Esophagus muscularis mucosa (tissue), 4 donors: Measurements from ENCODE around the gene LTN1.

Experiments
- CTCF ChIP-seq, 3 experiments: fragments of 200-600 bp in 2 of 3; fragments of 450-650 bp in 1 of 3; sonication (generic) in 2 of 3; IDR thresholded peaks; one replicate each; pipeline ENCODE4 v1.5.1; 2017 to 2019; ENCODE audit warnings: antibody characterized with exemption in 3 of 3, mild to moderate bottlenecking in 2 of 3, moderate library complexity in 1 of 3
- EP300 ChIP-seq: sonication (generic); formaldehyde crosslinking; IDR thresholded peaks from one replicate; pipeline ENCODE4 v1.6.1; 2017; ENCODE audit warnings: antibody characterized with exemption
- POLR2A ChIP-seq: fragments of 450-650 bp; IDR thresholded peaks from one replicate; pipeline ENCODE4 v1.6.1; 2017; ENCODE audit warnings: antibody characterized with exemption, moderate library complexity, mild to moderate bottlenecking, low read depth
- POLR2AphosphoS5 ChIP-seq, 2 donors: sonication (generic); formaldehyde crosslinking; IDR thresholded peaks; one replicate each; pipeline ENCODE4 v1.6.1; 2017; ENCODE audit warnings: antibody characterized with exemption in 2 of 2

GRCh38 chr21:29033871-29034270 lies 41.2 kb upstream of the LTN1 start:
- TF ChIP-seq POLR2AphosphoS5 (IDR thresholded peaks at IDR 0.05), result no peak
- TF ChIP-seq CTCF (IDR thresholded peaks at IDR 0.05), result no peak
- no peak for TF ChIP-seq POLR2A
- TF ChIP-seq EP300, result no peak
